ENCODE measurements around the gene USP15. TPM values are rescaled to one million over a fixed set of nuclear protein-coding genes. Genes with fewer than 3 reads are reported as not detected.

USP15 gene
- total and polyA plus RNA-seq, 2 donors (not counting 3 experiments of a cell fraction or from before 2014, with no cell fraction given) = 20.0 to 61.8 TPM

DNA sequence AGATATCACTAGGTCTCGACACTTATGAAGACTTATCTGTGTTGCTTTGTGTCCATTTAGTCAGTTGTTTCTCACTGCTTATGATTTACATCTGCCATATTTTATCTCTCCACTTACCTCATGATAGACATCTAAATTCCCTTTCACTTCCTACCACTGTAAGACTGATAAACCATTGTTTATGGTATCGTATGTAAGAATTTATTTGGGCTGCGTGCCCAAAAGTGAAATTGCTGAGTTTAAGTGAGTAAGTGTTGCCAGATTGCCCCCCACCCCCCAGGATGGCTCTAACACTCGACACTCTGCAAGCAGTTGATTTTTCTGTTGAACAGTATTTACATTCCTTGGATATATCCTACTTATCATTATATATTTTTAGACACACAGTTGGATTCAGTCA is 136.5 kb downstream of the USP15 start:
- no peaks in the 10 kb centered on the region for H4K20me1 ChIP-seq (replicated peaks; ENCODE audit: control insufficient read depth, extremely low read depth, insufficient read depth, low read length)
- dilution Hi-C loops (cut with MboI; ENCODE audit: extremely low pct_ligation_motif_present, low sequenced_read_pairs) (no loop called here), intact Hi-C loops (cut with micrococcal nuclease) (no loop called here)
- FAIRE-seq (no peak), DNase-seq (ENCODE audit: low read depth, low spot score) (peak; percentile 47)
- H3K4me3 ChIP-seq (replicated peaks in 1 of 3; ENCODE audit: insufficient read depth in 1 of 3, low read depth in 1 of 3, low read length in 3 of 3) = no peak overlapping the region
- H3K27me3 ChIP-seq (ENCODE audit: control insufficient read depth in 2 of 2, insufficient read depth in 2 of 2, low read length in 2 of 2) = no peaks in the 10 kb centered on the region
- BruUV-seq (replicated peaks) = no TSS peak
- peaks cover 2 to 13% of the 10 kb centered on the region in 2 experiments for H3K36me3 ChIP-seq (ENCODE audit: control insufficient read depth in 2 of 2, extremely low read depth in 1 of 2, insufficient read depth in 2 of 2, low read length in 2 of 2)
- H3K9ac ChIP-seq (replicated peaks; ENCODE audit: extremely low read depth, insufficient read depth, low read length) = no peak overlapping the region
- ChIA-PET CTCF (no interaction called here), POLR2A (no interaction called here)
- H2AFZ ChIP-seq (ENCODE audit: low read depth, low read length) = no peak overlapping the region
- TF ChIP-seq JUN (IDR thresholded peaks at IDR 0.05; ENCODE audit: borderline replicate concordance, insufficient read depth, insufficient read length, low read depth) (no peak), POLR2A (IDR thresholded peaks at IDR 0.05; ENCODE audit: low read depth, low read length) (no peak), MYC (IDR thresholded peaks at IDR 0.05; ENCODE audit: low read depth, low read length) (no peak), POLR2AphosphoS5 (IDR thresholded peaks at IDR 0.05; ENCODE audit: insufficient read depth, low read depth, low read length) (no peak), FOS (IDR thresholded peaks at IDR 0.05; ENCODE audit: borderline replicate concordance, insufficient read depth, low read length) (no peak), EZH2 (IDR thresholded peaks at IDR 0.05; ENCODE audit: borderline replicate concordance, low read depth, low read length, severe bottlenecking) (no peak), GATA2 (IDR thresholded peaks at IDR 0.05; ENCODE audit: insufficient read depth, insufficient read length, low read depth, low read length) (no peak)
- TF ChIP-seq, protein P1, sequence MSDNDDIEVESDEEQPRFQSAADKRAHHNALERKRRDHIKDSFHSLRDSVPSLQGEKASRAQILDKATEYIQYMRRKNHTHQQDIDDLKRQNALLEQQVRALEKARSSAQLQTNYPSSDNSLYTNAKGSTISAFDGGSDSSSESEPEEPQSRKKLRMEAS (IDR thresholded peaks at IDR 0.05; ENCODE audit: insufficient read depth, insufficient read length) = no peak
- TF ChIP-seq, protein P2, sequence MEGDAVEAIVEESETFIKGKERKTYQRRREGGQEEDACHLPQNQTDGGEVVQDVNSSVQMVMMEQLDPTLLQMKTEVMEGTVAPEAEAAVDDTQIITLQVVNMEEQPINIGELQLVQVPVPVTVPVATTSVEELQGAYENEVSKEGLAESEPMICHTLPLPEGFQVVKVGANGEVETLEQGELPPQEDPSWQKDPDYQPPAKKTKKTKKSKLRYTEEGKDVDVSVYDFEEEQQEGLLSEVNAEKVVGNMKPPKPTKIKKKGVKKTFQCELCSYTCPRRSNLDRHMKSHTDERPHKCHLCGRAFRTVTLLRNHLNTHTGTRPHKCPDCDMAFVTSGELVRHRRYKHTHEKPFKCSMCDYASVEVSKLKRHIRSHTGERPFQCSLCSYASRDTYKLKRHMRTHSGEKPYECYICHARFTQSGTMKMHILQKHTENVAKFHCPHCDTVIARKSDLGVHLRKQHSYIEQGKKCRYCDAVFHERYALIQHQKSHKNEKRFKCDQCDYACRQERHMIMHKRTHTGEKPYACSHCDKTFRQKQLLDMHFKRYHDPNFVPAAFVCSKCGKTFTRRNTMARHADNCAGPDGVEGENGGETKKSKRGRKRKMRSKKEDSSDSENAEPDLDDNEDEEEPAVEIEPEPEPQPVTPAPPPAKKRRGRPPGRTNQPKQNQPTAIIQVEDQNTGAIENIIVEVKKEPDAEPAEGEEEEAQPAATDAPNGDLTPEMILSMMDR (IDR thresholded peaks at IDR 0.05; ENCODE audit: extremely low read depth in 1 of 2, insufficient read depth in 1 of 2, low read depth in 1 of 2, low read length in 2 of 2) = no peak
- no peaks in the 10 kb centered on the region for H3K9me1 ChIP-seq (replicated peaks; ENCODE audit: control insufficient read depth, extremely low read depth, insufficient read depth, low read length)
- H3K79me2 ChIP-seq (ENCODE audit: control insufficient read depth, insufficient read depth, low read length) = no peaks in the 10 kb centered on the region
- H3K4me2 ChIP-seq (ENCODE audit: insufficient read depth, low read length) = no peak overlapping the region
- H3K9me3 ChIP-seq (replicated peaks; ENCODE audit: control insufficient read depth, insufficient read depth, low read length) = no peaks in the 10 kb centered on the region
- peaks cover 4% of the 10 kb centered on the region for H3K4me1 ChIP-seq (ENCODE audit: control insufficient read depth, extremely low read depth, insufficient read depth, low read length)
- H3K27ac ChIP-seq (ENCODE audit: insufficient read depth, low read depth, low read length) = no peak overlapping the region

Data from endothelial cell of umbilical vein (primary cell).